ENCODE data around the gene PRIM2.
"Not testable (repeated sequence)": the region's sequence is repeated elsewhere in the genome, so short reads cannot be mapped to it uniquely, and the experiment has no call there.

DNA sequence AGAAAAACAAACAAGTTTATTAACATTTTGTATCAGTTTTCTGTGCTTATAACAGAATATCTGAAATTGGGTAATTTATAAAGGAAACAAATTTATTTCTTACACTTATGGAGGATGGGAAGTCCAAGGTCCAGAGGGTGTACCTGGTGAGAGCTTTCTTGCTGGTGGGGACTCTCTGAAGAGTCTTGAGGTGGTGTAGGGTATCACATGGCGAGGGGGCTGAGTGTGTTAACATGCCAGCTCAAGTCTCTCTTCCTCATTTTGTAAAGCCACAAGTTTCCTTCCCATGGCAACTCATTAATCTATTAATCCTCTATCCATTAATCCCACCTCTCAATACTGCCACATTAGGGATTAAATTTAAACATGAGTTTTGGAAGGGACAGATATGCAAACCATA lies 212.3 kb downstream of the PRIM2 start:
- TF ChIP-seq, protein P1, sequence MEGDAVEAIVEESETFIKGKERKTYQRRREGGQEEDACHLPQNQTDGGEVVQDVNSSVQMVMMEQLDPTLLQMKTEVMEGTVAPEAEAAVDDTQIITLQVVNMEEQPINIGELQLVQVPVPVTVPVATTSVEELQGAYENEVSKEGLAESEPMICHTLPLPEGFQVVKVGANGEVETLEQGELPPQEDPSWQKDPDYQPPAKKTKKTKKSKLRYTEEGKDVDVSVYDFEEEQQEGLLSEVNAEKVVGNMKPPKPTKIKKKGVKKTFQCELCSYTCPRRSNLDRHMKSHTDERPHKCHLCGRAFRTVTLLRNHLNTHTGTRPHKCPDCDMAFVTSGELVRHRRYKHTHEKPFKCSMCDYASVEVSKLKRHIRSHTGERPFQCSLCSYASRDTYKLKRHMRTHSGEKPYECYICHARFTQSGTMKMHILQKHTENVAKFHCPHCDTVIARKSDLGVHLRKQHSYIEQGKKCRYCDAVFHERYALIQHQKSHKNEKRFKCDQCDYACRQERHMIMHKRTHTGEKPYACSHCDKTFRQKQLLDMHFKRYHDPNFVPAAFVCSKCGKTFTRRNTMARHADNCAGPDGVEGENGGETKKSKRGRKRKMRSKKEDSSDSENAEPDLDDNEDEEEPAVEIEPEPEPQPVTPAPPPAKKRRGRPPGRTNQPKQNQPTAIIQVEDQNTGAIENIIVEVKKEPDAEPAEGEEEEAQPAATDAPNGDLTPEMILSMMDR (IDR thresholded peaks at IDR 0.05; ENCODE audit: low read length), result not testable (repeated sequence)
- TF ChIP-seq EZH2 (optimal IDR thresholded peaks at IDR 0.05; ENCODE audit: low read depth, low read length); EZH2phosphoT487 (IDR thresholded peaks at IDR 0.05; ENCODE audit: low read length): not testable (repeated sequence)
